Measurements from ENCODE around the gene HUS1B. TPM values are rescaled to one million over a fixed set of nuclear protein-coding genes. Genes with fewer than 3 reads are reported as not detected.

The HUS1B gene
- polyA plus RNA-seq, 1 experiment, result 0.10 TPM

DNA sequence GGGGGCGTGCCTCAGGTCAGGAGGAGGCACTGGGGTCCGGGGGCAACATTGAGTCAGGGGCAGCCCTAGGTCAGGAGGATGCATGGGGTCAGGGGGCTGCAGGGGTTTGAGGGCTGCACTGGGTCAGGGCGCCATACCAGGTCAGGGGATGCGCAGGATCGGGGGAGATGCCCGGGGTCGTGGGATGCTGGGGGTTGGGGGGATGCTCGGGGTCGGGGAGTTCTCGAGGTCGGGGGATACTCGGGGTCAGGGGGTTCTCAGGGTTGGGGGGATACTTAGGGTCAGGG lies 36.8 kb upstream of the HUS1B start:
- H3K9me3 ChIP-seq (ENCODE audit: control insufficient read depth, insufficient read depth, low read length), result no peaks in the 10 kb centered on the region; the same call in 1 of the 2 replicates
- H3K27me3 ChIP-seq (ENCODE audit: control insufficient read depth, insufficient read depth, low read length), result no peaks in the 10 kb centered on the region
- DNase-seq (ENCODE audit: low read depth, low spot score), result no peak
- TF ChIP-seq CTCF (IDR thresholded peaks at IDR 0.05; ENCODE audit: low read depth, low read length), result no peak
- ChIA-PET POLR2A (interaction anchor here (0.7 kb wide), 1 partner anchor 698 kb away, joined by 5 read pairs; no protein-coding TSS in a partner anchor), CTCF (interaction anchor here (1.3 to 3.1 kb wide), 2 partner anchors 28 to 101 kb away, joined by 3 to 16 read pairs; no protein-coding TSS in a partner anchor)
- peak overlapping the region; percentile 94 for H3K4me3 ChIP-seq (ENCODE audit: low read depth, low read length)
- no peak overlapping the region for H3K27ac ChIP-seq (ENCODE audit: low read depth, low read length)

DNA sequence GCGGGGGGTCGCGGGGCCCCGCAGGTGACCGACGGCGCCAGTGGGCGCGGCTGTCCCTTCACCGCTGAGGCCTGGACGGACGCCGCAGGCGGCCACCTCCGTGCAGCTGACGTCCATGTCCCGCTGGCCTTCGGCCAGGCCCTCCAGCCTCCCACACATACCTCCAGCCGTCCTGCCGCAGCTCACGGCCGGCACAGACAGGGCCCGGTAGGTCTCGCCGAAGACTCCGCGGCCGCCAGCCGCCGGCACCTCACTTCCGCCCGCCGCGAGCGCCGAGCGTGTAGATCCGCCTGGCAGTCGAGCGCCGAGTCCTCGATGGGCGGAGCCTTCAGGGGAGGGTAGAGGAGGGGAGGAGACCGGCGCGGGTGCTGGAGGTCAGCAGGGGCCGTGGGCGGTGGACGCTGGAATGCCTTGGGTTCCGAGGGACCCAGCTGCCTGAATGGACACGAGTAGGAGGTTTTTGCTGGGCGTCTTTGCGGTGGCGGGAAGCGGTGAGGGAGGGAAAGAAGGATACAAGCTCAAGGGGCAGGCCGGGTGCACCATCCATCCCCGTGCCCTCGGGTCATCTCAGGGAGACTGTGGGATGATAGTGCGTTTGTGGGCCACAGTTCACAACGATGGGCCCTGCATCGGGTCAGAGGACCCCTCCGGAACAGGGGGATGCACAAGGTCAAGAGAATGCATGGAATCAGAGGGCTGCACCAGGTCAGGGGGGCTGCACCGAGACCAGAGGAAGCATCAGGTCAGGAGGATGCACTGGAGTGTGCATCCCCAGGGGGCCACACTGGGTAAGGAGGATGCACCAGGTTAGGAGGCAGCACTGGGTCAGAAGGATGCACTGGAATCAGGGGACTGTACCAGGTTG lies 36.2 kb upstream of the HUS1B start, which contains the start of gene EXOC2:
EXOC2 (minus strand) TSS at position 282 of the 865 bp plus-strand sequence. CDS start 55,321 bp downstream, outside the sequence.
- TF ChIP-seq CTCF (IDR thresholded peaks at IDR 0.05; ENCODE audit: low read depth, low read length), result 0 out of 2 replicates have a peak, but pooled peaks have one; percentile 16
- H3K4me3 ChIP-seq (ENCODE audit: low read depth, low read length), result peak within 1 kb of the TSS; percentile 94
- ChIA-PET CTCF (interaction anchor here (0.6 to 3.1 kb wide), 4 partner anchors 10 to 100 kb away, joined by 3 to 16 read pairs (median 3); no protein-coding TSS in a partner anchor), POLR2A (interaction anchor here (0.7 to 2.1 kb wide), 3 partner anchors 9 to 698 kb away, joined by 3 to 12 read pairs (median 5); no protein-coding TSS in a partner anchor)
- H3K27me3 ChIP-seq (ENCODE audit: control insufficient read depth, insufficient read depth, low read length), result no peaks in the 10 kb centered on the region
- DNase-seq (ENCODE audit: low read depth, low spot score), result peak; percentile 36
- H3K27ac ChIP-seq (ENCODE audit: low read depth, low read length), result no peak within 1 kb of the TSS
- no peaks in the 10 kb centered on the region; the same call in 1 of the 2 replicates for H3K9me3 ChIP-seq (ENCODE audit: control insufficient read depth, insufficient read depth, low read length)

DNA sequence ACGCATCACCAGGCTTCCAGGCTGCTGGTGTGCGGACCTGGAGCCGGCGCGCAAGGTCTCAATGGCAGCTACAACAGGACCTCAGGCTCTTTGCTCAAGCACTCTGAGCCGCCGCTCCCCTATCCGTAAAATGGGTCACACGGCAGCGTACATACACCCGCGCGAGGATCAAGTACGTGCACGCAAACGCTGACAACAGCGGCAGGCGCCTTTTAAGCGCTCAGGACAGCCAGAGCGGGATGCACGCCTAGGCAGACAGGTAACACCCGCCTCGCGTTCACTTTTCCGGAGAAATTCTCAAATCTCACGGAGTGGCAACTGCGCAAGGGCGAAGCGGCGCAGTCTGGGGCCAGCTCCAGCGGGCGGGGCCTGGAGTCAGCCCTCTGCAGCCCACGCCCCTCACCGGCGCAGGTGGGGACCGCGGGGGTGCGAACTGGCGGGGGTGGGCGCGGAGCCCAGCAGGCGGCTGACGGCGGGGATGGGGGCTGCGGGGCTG lies 35.5 kb upstream of the HUS1B start:
- CTCF ChIA-PET, result interaction anchor here (0.9 to 3.1 kb wide), 3 partner anchors 9 to 100 kb away, joined by 3 to 16 read pairs (median 3); no protein-coding TSS in a partner anchor
- POLR2A ChIA-PET, result interaction anchor here (0.9 to 2.1 kb wide), 2 partner anchors 8 to 12 kb away, joined by 3 to 12 read pairs; no protein-coding TSS in a partner anchor

GRCh38 chr6:689223-689622 lies 32.3 kb upstream of the HUS1B start:
- ChIA-PET CTCF (no interaction called here), POLR2A (no interaction called here)
- no peak for TF ChIP-seq CTCF (IDR thresholded peaks at IDR 0.05; ENCODE audit: low read depth, low read length)
- Histone ChIP-seq H3K27me3 (ENCODE audit: control insufficient read depth, insufficient read depth, low read length) (no peaks in the 10 kb centered on the region), H3K27ac (ENCODE audit: low read depth, low read length) (no peak overlapping the region), H3K4me3 (ENCODE audit: low read depth, low read length) (no peak overlapping the region), H3K9me3 (ENCODE audit: control insufficient read depth, insufficient read depth, low read length) (no peaks in the 10 kb centered on the region)
- no peak for DNase-seq (ENCODE audit: low read depth, low spot score)

More for the DNA sequence above, 35.5 kb upstream of the HUS1B start:
- no peak for TF ChIP-seq CTCF (IDR thresholded peaks at IDR 0.05; ENCODE audit: low read depth, low read length)
- Histone ChIP-seq H3K4me3 (ENCODE audit: low read depth, low read length) (peak overlapping the region; percentile 94), H3K27ac (ENCODE audit: low read depth, low read length) (no peak overlapping the region), H3K9me3 (ENCODE audit: control insufficient read depth, insufficient read depth, low read length) (no peaks in the 10 kb centered on the region; the same call in 1 of the 2 replicates), H3K27me3 (ENCODE audit: control insufficient read depth, insufficient read depth, low read length) (no peaks in the 10 kb centered on the region)
- DNase-seq (ENCODE audit: low read depth, low spot score), result no peak
